HG02642 (cell line): ENCODE results near the gene MTMR11.
A peak's percentile ranks its signal among the peaks of the same experiment; 100 is the strongest.

ENCODE experiments used
- ATAC-seq: cut with Tn5 transposase; IDR thresholded peaks from one replicate; pipeline ENCODE4 v1.9.1; 2021; ENCODE audit warnings: mild to moderate bottlenecking; ENCODE audit not compliant: unreplicated experiment, poor library complexity

Gene MTMR11

GRCh38 chr1:149937759-149938158 is 1.1 kb upstream of the MTMR11 start:
- ATAC-seq = no peak

- ATAC-seq = no peak
These were observed 470 bp upstream of the MTMR11 start for GRCh38 chr1:149936992-149937705.

- ATAC-seq = no peak
These were observed 2.3 kb downstream of the MTMR11 start for GRCh38 chr1:149934356-149934755.

GRCh38 chr1:149933208-149933607 is 3.5 kb downstream of the MTMR11 start:
- ATAC-seq = no peak

- no peak for ATAC-seq
These were observed 4.2 kb downstream of the MTMR11 start for GRCh38 chr1:149932474-149932873.

GRCh38 chr1:149931212-149931790 is 5.4 kb downstream of the MTMR11 start:
- ATAC-seq = no peak

- ATAC-seq = no peak
These were observed 6.8 kb downstream of the MTMR11 start for GRCh38 chr1:149929856-149930255.

- no peak for ATAC-seq
These were observed 8.3 kb downstream of the MTMR11 start for GRCh38 chr1:149928401-149928724.

GRCh38 chr1:149927563-149928400 is 8.9 kb downstream of the MTMR11 start, which contains the start of gene SF3B4:
Gene SF3B4, minus strand, starts transcription at chr1:149927803. Its CDS starts 44 bp downstream, at chr1:149927759.
- peak; percentile 95 for ATAC-seq

GRCh38 chr1:149927056-149927562 is 9.6 kb downstream of the MTMR11 start:
- no peak for ATAC-seq

- ATAC-seq = no peak
These were observed 10.4 kb downstream of the MTMR11 start for GRCh38 chr1:149926296-149926695.

- no peak for ATAC-seq
These were observed 10.9 kb downstream of the MTMR11 start for GRCh38 chr1:149925751-149926150.

- ATAC-seq = no peak
These were observed 11.3 kb downstream of the MTMR11 start for GRCh38 chr1:149925345-149925744.

- no peak for ATAC-seq
These were observed 13.1 kb downstream of the MTMR11 start for GRCh38 chr1:149923626-149924025.

- ATAC-seq = no peak
These were observed 19.0 kb downstream of the MTMR11 start, which contains the start of gene SV2A for GRCh38 chr1:149917571-149918144. Gene SV2A, minus strand, starts transcription at chr1:149917844. Its CDS starts 4,004 bp downstream, at chr1:149913840.

- ATAC-seq = no peak
These were observed 19.8 kb downstream of the MTMR11 start for GRCh38 chr1:149916898-149917252.

- ATAC-seq = no peak
These were observed 20.3 kb downstream of the MTMR11 start for GRCh38 chr1:149916193-149916897.

- no peak for ATAC-seq
These were observed 21.1 kb downstream of the MTMR11 start for GRCh38 chr1:149915429-149916192.

- no peak for ATAC-seq
These were observed 22.1 kb downstream of the MTMR11 start for GRCh38 chr1:149914545-149914944.
